CD4-positive, alpha-beta T cell treated with Interleukin-4 for 4 hours (primary cell): ENCODE data around the gene MAGI2.
"Not testable (repeated sequence)": the region's sequence is repeated elsewhere in the genome, so short reads cannot be mapped to it uniquely, and the experiment has no call there.

Source experiments
- DNase-seq: peaks from one replicate; pipeline ENCODE4 v3.0.0-alpha.2; 2020

MAGI2 gene

GRCh38 chr7:78587443-78588044 lies 865.9 kb downstream of the MAGI2 start:
- no peak for DNase-seq

GRCh38 chr7:78585980-78586379 lies 867.5 kb downstream of the MAGI2 start:
- no peak for DNase-seq

GRCh38 chr7:78578686-78579085 lies 874.8 kb downstream of the MAGI2 start:
- no peak for DNase-seq

GRCh38 chr7:78577174-78577952 lies 876.1 kb downstream of the MAGI2 start:
- DNase-seq = not testable (repeated sequence)

GRCh38 chr7:78576236-78576635 lies 877.2 kb downstream of the MAGI2 start:
- DNase-seq = no peak

GRCh38 chr7:78571292-78571691 lies 882.2 kb downstream of the MAGI2 start:
- DNase-seq = no peak

GRCh38 chr7:78568690-78569089 lies 884.8 kb downstream of the MAGI2 start:
- no peak for DNase-seq

GRCh38 chr7:78567836-78568235 lies 885.6 kb downstream of the MAGI2 start:
- no peak for DNase-seq

- no peak for DNase-seq
These were observed 887.7 kb downstream of the MAGI2 start for GRCh38 chr7:78565784-78566183.

GRCh38 chr7:78563191-78563590 lies 890.3 kb downstream of the MAGI2 start:
- no peak for DNase-seq

- DNase-seq = no peak
These were observed 891.3 kb downstream of the MAGI2 start for GRCh38 chr7:78562191-78562590.

GRCh38 chr7:78558566-78558965 lies 894.9 kb downstream of the MAGI2 start:
- DNase-seq = no peak

- no peak for DNase-seq
These were observed 909.5 kb downstream of the MAGI2 start for GRCh38 chr7:78543976-78544375.

- no peak for DNase-seq
These were observed 910.5 kb downstream of the MAGI2 start for GRCh38 chr7:78542981-78543380.

GRCh38 chr7:78542541-78542940 lies 910.9 kb downstream of the MAGI2 start:
- DNase-seq = no peak

- DNase-seq = no peak
These were observed 913.6 kb downstream of the MAGI2 start for GRCh38 chr7:78539825-78540224.

- no peak for DNase-seq
These were observed 917.8 kb downstream of the MAGI2 start for GRCh38 chr7:78535655-78536054.

- no peak for DNase-seq
These were observed 923.1 kb downstream of the MAGI2 start for GRCh38 chr7:78530351-78530750.

- no peak for DNase-seq
These were observed 924.1 kb downstream of the MAGI2 start for GRCh38 chr7:78529392-78529791.

GRCh38 chr7:78528964-78529363 lies 924.5 kb downstream of the MAGI2 start:
- DNase-seq = no peak

- DNase-seq = no peak
These were observed 929.5 kb downstream of the MAGI2 start for GRCh38 chr7:78523930-78524329.

- DNase-seq = no peak
These were observed 931.5 kb downstream of the MAGI2 start for GRCh38 chr7:78521961-78522360.

GRCh38 chr7:78516450-78516849 lies 937.0 kb downstream of the MAGI2 start:
- DNase-seq = no peak

- no peak for DNase-seq
These were observed 938.8 kb downstream of the MAGI2 start for GRCh38 chr7:78514634-78515033.
